Measurements from ENCODE around the gene SNRPA1.
"Not testable (repeated sequence)": the region's sequence is repeated elsewhere in the genome, so short reads cannot be mapped to it uniquely, and the experiment has no call there.

The SNRPA1 gene

GRCh38 chr15:101294731-101295606 lies at the start of gene SNRPA1:
Gene SNRPA1, minus strand, starts transcription at chr15:101295248. Its CDS starts 70 bp downstream, at chr15:101295178.
- peak; percentile 80 for FAIRE-seq

GRCh38 chr15:101342056-101342455 lies 47.0 kb upstream of the SNRPA1 start:
- no peak for FAIRE-seq
- DNase-seq (ENCODE audit: extremely low spot score, insufficient read length, low read depth) = no peak

More at GRCh38 chr15:101294731-101295606, at the start of gene SNRPA1:
- DNase-seq (ENCODE audit: extremely low spot score, insufficient read length, low read depth) = peak; percentile 97

- no peak for FAIRE-seq
Measured at GRCh38 chr15:101338502-101339057, 43.5 kb upstream of the SNRPA1 start.

GRCh38 chr15:101337976-101338375 lies 42.9 kb upstream of the SNRPA1 start:
- FAIRE-seq (no peak), DNase-seq (ENCODE audit: extremely low spot score, insufficient read length, low read depth) (no peak)

More at GRCh38 chr15:101338502-101339057, 43.5 kb upstream of the SNRPA1 start:
- no peak for DNase-seq (ENCODE audit: extremely low spot score, insufficient read length, low read depth)

GRCh38 chr15:101333907-101334789 lies 39.1 kb upstream of the SNRPA1 start:
- peak; percentile 11 for DNase-seq (ENCODE audit: extremely low spot score, insufficient read length, low read depth)
- not testable (repeated sequence) for FAIRE-seq

- no peak for DNase-seq (ENCODE audit: extremely low spot score, insufficient read length, low read depth)
- no peak for FAIRE-seq
Measured at GRCh38 chr15:101332061-101332467, 37.0 kb upstream of the SNRPA1 start.

- DNase-seq (ENCODE audit: extremely low spot score, insufficient read length, low read depth) (no peak), FAIRE-seq (no peak)
Measured at GRCh38 chr15:101329867-101330380, 34.9 kb upstream of the SNRPA1 start.

GRCh38 chr15:101329309-101329863 lies 34.3 kb upstream of the SNRPA1 start:
- DNase-seq (ENCODE audit: extremely low spot score, insufficient read length, low read depth) (no peak), FAIRE-seq (no peak)

- no peak for FAIRE-seq
- DNase-seq (ENCODE audit: extremely low spot score, insufficient read length, low read depth) = no peak
Measured at GRCh38 chr15:101328001-101328400, 33.0 kb upstream of the SNRPA1 start.

- DNase-seq (ENCODE audit: extremely low spot score, insufficient read length, low read depth) (no peak), FAIRE-seq (no peak)
Measured at GRCh38 chr15:101327147-101327740, 32.2 kb upstream of the SNRPA1 start.

GRCh38 chr15:101326462-101327146 lies 31.6 kb upstream of the SNRPA1 start:
- no peak for DNase-seq (ENCODE audit: extremely low spot score, insufficient read length, low read depth)
- no peak for FAIRE-seq

- FAIRE-seq (no peak), DNase-seq (ENCODE audit: extremely low spot score, insufficient read length, low read depth) (no peak)
Measured at GRCh38 chr15:101326026-101326315, 30.9 kb upstream of the SNRPA1 start.

GRCh38 chr15:101325263-101326025 lies 30.4 kb upstream of the SNRPA1 start:
- FAIRE-seq (no peak), DNase-seq (ENCODE audit: extremely low spot score, insufficient read length, low read depth) (no peak)

GRCh38 chr15:101324524-101325177 lies 29.6 kb upstream of the SNRPA1 start:
- DNase-seq (ENCODE audit: extremely low spot score, insufficient read length, low read depth) = no peak

GRCh38 chr15:101323793-101324523 lies 28.9 kb upstream of the SNRPA1 start:
- DNase-seq (ENCODE audit: extremely low spot score, insufficient read length, low read depth) = no peak
- FAIRE-seq = no peak

More at GRCh38 chr15:101324524-101325177, 29.6 kb upstream of the SNRPA1 start:
- FAIRE-seq = no peak

- DNase-seq (ENCODE audit: extremely low spot score, insufficient read length, low read depth) (no peak), FAIRE-seq (no peak)
Measured at GRCh38 chr15:101322854-101323477, 27.9 kb upstream of the SNRPA1 start.
